Measurements from ENCODE around the gene DNAAF2. TPM values are rescaled to one million over a fixed set of nuclear protein-coding genes. Genes with fewer than 3 reads are reported as not detected.
"Not testable (repeated sequence)": the region's sequence is repeated elsewhere in the genome, so short reads cannot be mapped to it uniquely, and the experiment has no call there.

The DNAAF2 gene
- total and polyA plus RNA-seq, 4 donors = 4.2 to 8.2 (median 5.3) TPM

DNA sequence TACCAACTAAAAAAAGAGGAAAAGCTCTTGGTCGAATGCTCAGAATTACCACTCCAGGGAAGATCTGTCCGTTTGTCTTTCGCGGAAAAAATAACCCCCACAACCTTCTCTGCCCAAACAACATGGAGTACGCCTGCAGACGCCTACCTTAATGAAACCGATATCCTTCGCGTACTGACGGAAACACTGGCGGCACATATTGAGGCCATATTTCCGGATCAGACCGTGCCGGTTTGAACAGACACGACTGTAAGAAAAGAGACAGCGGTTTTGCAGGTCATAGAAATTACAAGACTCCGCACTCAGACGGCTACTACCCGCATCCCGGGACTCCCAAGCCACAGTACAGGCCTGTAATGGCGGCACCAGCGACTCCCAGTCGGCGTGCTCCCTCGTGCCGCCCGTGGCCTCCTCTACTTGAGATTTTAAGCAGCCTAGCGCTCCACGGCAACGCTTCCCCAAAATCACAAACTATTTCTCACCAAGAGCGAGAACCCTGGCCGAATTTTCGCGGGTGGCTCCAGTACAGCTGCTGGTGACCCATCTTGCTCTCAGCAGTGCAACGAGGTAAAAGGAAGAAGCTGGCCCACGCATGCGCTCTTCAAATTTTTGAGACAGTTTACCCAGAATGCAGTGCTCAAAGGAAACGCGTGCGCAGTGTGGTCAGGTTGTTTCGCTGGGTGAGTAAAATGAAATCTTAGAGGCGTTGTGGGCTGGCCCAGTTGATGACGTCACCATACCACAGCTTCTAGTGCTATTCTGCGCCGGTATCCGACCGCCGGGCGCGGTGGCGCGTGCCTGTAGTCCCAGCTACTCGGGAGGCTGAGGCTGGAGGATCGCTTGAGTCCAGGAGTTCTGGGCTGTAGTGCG lies 49.0 kb downstream of the DNAAF2 start, which contains the start of gene RPS29:
TSS of gene RPS29 (minus strand) at position 578 of the 870 bp plus-strand sequence. CDS start at position 544, 34 bp downstream.
- peak within 1 kb of the TSS; percentile 77 to 97 (median 87) for H3K4me3 ChIP-seq (ENCODE audit: low read depth in 1 of 3, low read length in 3 of 3)
- peak; percentile 98 for DNase-seq (ENCODE audit: low spot score)
- peaks cover 3 to 21% (median 16%) of the 10 kb centered on the region in 4 donors for H3K36me3 ChIP-seq (ENCODE audit: control insufficient read depth in 4 of 4, insufficient read depth in 3 of 4, low read depth in 1 of 4, low read length in 3 of 4)
- H3K9ac ChIP-seq (ENCODE audit: low read depth in 1 of 2, low read length in 2 of 2) = peak within 1 kb of the TSS; percentile 84 to 98
- no peaks in the 10 kb centered on the region for H3K9me3 ChIP-seq (ENCODE audit: control insufficient read depth in 4 of 4, low read length in 3 of 4)
- H3K27me3 ChIP-seq (ENCODE audit: control insufficient read depth in 4 of 4, insufficient read depth in 4 of 4, low read length in 3 of 4) = no peaks in the 10 kb centered on the region
- H3K4me1 ChIP-seq (ENCODE audit: control insufficient read depth in 4 of 4, insufficient read depth in 4 of 4, low read length in 3 of 4) = peaks cover 4 to 16% (median 7%) of the 10 kb centered on the region in 4 donors
- TF ChIP-seq HNF4G (IDR thresholded peaks at IDR 0.05) (no peak), JUND (IDR thresholded peaks at IDR 0.05) (peak; percentile 97 to 98), RAD21 (IDR thresholded peaks at IDR 0.05) (no peak), TAF1 (conservative IDR thresholded peaks at IDR 0.05) (peak; percentile 94), EGR1 (IDR thresholded peaks at IDR 0.05; ENCODE audit: low read depth in 2 of 2) (peak in 1 of 2 donors; percentile 31), YY1 (IDR thresholded peaks at IDR 0.05) (peak; percentile 97), HNF4A (conservative IDR thresholded peaks at IDR 0.05) (peak in 1 of 2 donors; percentile 37), FOXA2 (IDR thresholded peaks at IDR 0.05) (no peak), GABPA (IDR thresholded peaks at IDR 0.05 in 1 of 2, conservative IDR thresholded peaks at IDR 0.05 in 1 of 2) (peak in 1 of 2 donors; percentile 77), FOXA1 (IDR thresholded peaks at IDR 0.05) (peak; percentile 13), RXRA (IDR thresholded peaks at IDR 0.05) (peak in 1 of 2 donors; percentile 52), SP1 (IDR thresholded peaks at IDR 0.05) (peak; percentile 57), NR2F2 (IDR thresholded peaks at IDR 0.05) (peak; percentile 3)
- TF ChIP-seq, protein P1, sequence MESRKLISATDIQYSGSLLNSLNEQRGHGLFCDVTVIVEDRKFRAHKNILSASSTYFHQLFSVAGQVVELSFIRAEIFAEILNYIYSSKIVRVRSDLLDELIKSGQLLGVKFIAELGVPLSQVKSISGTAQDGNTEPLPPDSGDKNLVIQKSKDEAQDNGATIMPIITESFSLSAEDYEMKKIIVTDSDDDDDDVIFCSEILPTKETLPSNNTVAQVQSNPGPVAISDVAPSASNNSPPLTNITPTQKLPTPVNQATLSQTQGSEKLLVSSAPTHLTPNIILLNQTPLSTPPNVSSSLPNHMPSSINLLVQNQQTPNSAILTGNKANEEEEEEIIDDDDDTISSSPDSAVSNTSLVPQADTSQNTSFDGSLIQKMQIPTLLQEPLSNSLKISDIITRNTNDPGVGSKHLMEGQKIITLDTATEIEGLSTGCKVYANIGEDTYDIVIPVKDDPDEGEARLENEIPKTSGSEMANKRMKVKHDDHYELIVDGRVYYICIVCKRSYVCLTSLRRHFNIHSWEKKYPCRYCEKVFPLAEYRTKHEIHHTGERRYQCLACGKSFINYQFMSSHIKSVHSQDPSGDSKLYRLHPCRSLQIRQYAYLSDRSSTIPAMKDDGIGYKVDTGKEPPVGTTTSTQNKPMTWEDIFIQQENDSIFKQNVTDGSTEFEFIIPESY (IDR thresholded peaks at IDR 0.05) = peak; percentile 71
- TF ChIP-seq, protein P2, sequence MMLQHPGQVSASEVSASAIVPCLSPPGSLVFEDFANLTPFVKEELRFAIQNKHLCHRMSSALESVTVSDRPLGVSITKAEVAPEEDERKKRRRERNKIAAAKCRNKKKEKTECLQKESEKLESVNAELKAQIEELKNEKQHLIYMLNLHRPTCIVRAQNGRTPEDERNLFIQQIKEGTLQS (IDR thresholded peaks at IDR 0.05) = peak; percentile 97
- TF ChIP-seq, protein P3, sequence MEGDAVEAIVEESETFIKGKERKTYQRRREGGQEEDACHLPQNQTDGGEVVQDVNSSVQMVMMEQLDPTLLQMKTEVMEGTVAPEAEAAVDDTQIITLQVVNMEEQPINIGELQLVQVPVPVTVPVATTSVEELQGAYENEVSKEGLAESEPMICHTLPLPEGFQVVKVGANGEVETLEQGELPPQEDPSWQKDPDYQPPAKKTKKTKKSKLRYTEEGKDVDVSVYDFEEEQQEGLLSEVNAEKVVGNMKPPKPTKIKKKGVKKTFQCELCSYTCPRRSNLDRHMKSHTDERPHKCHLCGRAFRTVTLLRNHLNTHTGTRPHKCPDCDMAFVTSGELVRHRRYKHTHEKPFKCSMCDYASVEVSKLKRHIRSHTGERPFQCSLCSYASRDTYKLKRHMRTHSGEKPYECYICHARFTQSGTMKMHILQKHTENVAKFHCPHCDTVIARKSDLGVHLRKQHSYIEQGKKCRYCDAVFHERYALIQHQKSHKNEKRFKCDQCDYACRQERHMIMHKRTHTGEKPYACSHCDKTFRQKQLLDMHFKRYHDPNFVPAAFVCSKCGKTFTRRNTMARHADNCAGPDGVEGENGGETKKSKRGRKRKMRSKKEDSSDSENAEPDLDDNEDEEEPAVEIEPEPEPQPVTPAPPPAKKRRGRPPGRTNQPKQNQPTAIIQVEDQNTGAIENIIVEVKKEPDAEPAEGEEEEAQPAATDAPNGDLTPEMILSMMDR (IDR thresholded peaks at IDR 0.05; ENCODE audit: low read depth, low read length, missing input control) = no peak
- TF ChIP-seq, protein P4, sequence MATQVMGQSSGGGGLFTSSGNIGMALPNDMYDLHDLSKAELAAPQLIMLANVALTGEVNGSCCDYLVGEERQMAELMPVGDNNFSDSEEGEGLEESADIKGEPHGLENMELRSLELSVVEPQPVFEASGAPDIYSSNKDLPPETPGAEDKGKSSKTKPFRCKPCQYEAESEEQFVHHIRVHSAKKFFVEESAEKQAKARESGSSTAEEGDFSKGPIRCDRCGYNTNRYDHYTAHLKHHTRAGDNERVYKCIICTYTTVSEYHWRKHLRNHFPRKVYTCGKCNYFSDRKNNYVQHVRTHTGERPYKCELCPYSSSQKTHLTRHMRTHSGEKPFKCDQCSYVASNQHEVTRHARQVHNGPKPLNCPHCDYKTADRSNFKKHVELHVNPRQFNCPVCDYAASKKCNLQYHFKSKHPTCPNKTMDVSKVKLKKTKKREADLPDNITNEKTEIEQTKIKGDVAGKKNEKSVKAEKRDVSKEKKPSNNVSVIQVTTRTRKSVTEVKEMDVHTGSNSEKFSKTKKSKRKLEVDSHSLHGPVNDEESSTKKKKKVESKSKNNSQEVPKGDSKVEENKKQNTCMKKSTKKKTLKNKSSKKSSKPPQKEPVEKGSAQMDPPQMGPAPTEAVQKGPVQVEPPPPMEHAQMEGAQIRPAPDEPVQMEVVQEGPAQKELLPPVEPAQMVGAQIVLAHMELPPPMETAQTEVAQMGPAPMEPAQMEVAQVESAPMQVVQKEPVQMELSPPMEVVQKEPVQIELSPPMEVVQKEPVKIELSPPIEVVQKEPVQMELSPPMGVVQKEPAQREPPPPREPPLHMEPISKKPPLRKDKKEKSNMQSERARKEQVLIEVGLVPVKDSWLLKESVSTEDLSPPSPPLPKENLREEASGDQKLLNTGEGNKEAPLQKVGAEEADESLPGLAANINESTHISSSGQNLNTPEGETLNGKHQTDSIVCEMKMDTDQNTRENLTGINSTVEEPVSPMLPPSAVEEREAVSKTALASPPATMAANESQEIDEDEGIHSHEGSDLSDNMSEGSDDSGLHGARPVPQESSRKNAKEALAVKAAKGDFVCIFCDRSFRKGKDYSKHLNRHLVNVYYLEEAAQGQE (IDR thresholded peaks at IDR 0.05) = peak; percentile 92
- TF ChIP-seq, protein P5, sequence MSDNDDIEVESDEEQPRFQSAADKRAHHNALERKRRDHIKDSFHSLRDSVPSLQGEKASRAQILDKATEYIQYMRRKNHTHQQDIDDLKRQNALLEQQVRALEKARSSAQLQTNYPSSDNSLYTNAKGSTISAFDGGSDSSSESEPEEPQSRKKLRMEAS (IDR thresholded peaks at IDR 0.05) = peak; percentile 92
- H3K27ac ChIP-seq (ENCODE audit: low read depth in 1 of 2, low read length in 2 of 2) = peak within 1 kb of the TSS; percentile 91 to 95
- WGBS = under 1% methylated on average over 54 of the region's 55 CpGs

DNA sequence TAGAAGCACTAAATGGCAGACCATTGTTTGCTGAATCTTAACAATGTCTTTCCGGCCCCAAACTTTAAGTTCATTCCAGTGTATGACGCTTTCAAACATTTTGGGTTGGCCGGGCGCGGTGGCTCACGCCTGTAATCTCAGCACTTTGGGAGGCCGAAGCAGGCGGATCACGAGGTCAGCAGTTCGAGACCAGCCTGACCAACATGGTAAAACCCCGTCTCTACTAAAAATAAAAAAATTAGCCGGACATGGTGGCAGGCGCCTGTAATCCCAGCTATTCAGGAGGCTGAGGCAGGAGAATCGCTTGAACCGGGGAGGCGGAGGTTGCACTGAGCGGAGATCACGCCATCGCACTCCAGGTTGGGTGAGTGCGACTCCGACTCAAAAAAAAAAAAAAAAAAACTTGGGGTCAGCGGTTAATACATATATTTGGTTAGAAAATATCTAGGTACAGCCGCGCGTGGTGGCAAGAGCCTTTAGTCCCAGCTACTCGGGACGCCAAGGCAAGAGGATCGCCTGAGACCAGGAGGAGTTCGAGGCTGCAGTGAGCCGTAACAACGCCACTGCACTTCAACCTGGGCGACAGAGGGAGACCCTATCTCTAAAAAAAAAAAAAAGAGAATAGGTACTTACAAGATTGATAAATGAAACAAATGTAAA lies 49.9 kb downstream of the DNAAF2 start:
- peak overlapping the region; percentile 77 to 97 (median 87) for H3K4me3 ChIP-seq (ENCODE audit: low read depth in 1 of 3, low read length in 3 of 3)
- not testable (repeated sequence) for H3K27me3 ChIP-seq (ENCODE audit: control insufficient read depth in 4 of 4, insufficient read depth in 4 of 4, low read length in 3 of 4); DNase-seq (ENCODE audit: low spot score); H3K27ac ChIP-seq (ENCODE audit: low read depth in 1 of 2, low read length in 2 of 2); H3K9me3 ChIP-seq (ENCODE audit: control insufficient read depth in 4 of 4, low read length in 3 of 4)
- 28% methylated on average over 32 of the region's 32 CpGs for WGBS
- H3K36me3 ChIP-seq (ENCODE audit: control insufficient read depth in 4 of 4, insufficient read depth in 3 of 4, low read depth in 1 of 4, low read length in 3 of 4) = peaks cover 3 to 21% (median 16%) of the 10 kb centered on the region in 4 donors
- peak overlapping the region; percentile 84 to 98 for H3K9ac ChIP-seq (ENCODE audit: low read depth in 1 of 2, low read length in 2 of 2)
- H3K4me1 ChIP-seq (ENCODE audit: control insufficient read depth in 4 of 4, insufficient read depth in 4 of 4, low read length in 3 of 4) = peaks cover 4 to 16% (median 7%) of the 10 kb centered on the region in 4 donors

Measured in liver (tissue), 9 donors.